GM12801 (cell line): ENCODE results near the gene GAREM1.

Experiments used
- CTCF ChIP-seq: IDR thresholded peaks from one replicate; pipeline ENCODE4 v1.5.1; 2011; ENCODE audit warnings: control low read depth; ENCODE audit not compliant: insufficient read length; ENCODE audit errors: extremely low read depth

GAREM1 gene

DNA sequence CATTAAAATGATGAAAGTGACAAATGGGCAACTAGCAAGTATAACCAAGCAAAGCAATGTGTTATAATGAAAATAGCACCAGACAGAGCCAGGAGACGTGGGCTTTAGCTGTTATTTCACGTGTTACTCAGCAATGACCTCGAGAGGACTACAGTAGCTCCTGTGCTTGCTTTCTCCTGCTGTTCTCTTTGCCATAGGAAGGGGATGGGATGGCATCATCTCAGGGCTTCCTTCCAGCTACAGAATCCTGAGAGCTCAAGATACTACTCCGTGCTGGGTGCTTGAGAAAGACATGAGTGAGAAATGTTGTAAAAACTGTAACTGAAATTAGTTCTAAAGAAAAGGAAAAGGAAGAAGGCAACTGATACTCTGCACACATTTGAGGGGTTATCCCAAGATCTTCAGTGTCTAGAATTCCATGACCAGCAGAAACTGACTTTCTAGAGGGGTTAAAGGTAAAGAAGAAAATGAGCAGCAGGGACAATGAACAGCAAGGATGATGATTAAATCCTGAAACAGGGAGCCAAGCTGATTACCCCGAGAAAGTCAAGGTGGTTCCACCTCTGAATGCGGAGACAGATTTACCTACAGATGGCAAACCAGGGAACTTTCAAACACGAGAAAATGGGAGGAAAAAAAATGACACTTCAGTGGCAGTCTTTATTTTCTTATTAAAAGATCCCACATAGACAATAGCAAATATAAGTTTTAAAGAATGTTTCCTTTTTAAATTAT, 33.4 kb downstream of the GAREM1 start:
- TF ChIP-seq CTCF: no peak

DNA sequence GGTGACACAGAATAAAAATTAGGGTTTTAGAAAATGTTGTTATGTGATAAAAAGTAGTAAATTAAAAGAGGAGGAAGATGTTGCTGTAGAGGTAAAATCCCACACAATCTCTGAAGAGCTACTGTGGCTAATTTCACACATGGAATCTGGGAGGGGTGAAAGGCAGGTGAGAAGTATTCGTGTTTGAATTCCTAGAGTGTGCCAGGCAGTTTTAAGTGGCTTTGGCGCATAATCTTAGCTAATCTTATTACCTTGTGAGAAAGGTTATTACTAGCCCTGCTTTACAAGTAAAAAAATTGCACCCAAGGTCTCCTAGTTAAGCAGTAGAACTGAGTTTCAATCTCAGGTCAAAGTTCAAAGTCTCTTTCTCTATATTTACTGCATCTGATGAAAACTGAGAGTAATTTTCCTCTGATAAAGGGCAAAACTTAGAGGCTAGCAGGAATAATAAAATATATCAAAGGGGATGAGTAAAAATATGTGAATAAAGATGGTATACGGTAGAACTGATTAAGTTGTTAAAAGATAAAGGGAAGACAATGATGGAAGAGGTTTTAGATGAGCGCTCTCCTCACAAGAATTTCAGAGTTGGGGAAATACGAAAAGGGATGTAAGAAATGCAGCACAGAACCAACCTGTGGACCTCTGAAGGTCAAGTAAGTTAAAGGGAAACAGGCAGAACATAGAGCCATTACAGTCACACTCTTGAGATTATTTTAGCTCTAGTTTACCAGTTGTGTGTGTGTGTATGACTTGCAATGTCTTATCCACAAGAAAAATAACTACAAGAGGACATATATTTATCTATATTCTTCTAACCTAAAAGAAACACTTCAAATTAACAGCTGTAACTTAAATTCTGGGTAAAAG, 34.8 kb downstream of the GAREM1 start:
- TF ChIP-seq CTCF: no peak

DNA sequence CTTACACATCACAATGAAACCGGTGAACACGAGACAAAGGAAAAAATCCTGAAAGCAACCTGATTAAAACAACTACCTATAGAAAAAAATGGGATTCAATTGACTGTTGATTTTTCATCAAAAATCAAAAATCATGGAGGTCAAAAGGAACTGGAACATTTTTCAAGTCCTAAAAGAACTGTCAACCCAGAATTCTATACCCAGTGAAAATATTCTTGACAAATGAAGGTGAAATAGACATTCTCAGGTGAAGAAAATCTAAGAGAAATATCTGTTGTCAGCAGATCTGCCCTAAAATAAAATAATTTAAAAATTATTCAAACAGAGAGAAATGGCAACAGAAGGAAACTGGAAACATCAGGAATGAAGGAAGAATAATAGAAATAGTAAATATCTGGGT, 38.9 kb downstream of the GAREM1 start:
- TF ChIP-seq CTCF: no peak

DNA sequence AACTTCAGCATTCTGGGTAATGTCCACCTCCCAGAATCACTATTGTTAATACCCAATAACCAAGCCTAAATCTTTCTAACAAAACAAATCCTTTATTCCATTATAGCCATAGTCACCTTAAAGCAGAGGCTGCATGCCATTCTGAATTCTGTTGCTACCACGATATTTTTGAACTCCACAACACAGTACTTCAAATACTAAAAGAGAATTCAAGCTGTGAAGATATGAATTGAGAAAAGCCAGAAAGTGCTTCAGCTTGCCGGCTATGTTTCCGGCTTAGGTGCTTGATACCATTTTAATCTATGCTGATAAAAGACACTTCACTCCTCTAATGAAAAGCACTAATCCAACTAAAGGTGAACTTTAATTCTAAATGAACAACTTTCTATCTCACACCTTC, 41.3 kb downstream of the GAREM1 start:
- no peak for TF ChIP-seq CTCF

GRCh38 chr18:32427084-32427900, 43.4 kb downstream of the GAREM1 start:
- TF ChIP-seq CTCF: no peak

DNA sequence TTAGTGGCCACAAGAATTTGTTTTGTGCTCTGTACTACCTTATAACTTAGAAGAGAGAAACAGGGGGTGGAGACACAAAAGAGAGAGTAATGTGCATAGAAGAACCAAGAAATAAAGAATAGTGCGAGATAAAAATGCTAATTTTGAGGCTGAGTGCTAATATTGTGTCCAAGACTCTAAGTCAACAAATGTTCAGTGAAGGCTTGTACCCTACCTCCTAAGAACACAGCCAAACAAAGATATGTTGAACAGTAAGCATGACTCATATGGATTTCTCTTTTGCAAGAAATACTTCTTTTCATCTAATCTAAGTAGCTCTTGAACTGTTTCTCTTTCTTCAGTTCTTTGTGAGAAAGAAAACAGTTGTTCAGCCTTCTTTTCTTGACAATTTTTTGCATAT, 45.2 kb downstream of the GAREM1 start:
- no peak for TF ChIP-seq CTCF

DNA sequence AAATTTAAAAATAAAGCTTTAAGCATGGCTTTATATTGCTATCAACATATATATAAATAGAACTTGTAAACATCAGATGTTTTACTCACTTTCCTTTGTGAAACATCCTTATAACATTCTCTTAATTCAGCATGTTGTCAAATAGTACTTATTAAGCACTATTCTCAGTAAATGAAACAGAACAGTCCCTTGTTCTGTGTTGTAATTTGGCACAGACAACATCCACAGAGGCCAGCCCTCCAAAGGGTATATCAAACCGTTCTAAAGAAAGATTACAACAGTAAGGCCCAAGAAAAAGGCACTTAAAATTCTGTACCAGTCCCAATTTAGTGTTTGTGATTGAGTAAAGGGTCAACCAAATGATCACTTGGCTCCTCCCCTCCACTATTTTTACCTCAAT, 46.0 kb downstream of the GAREM1 start:
- no peak for TF ChIP-seq CTCF
